ENCODE data around the gene CCL4. TPM values are rescaled to one million over a fixed set of nuclear protein-coding genes. Genes with fewer than 3 reads are reported as not detected.
"Not testable (repeated sequence)": the region's sequence is repeated elsewhere in the genome, so short reads cannot be mapped to it uniquely, and the experiment has no call there.

Gene CCL4
- total RNA-seq, 1 donor from 2014 or later, result not detected

GRCh38 chr17:36089888-36090836 is 13.5 kb upstream of the CCL4 start, which contains the start of gene CCL3:
CCL3 (minus strand) TSS chr17:36090143; CDS start chr17:36090058, 85 bp downstream.
- Mint-ChIP-seq H3K27me3 (peaks cover 9% of the 10 kb centered on the region), H3K4me1 (ENCODE audit: low read depth) (peaks cover 22% of the 10 kb centered on the region), H3K27ac (no peak within 1 kb of the TSS), H3K36me3 (ENCODE audit: insufficient read depth) (no peaks in the 10 kb centered on the region), H3K9me3 (ENCODE audit: low read depth) (no peaks in the 10 kb centered on the region), H3K4me3 (ENCODE audit: low read depth) (no peak within 1 kb of the TSS)
- TF ChIP-seq, protein P1, sequence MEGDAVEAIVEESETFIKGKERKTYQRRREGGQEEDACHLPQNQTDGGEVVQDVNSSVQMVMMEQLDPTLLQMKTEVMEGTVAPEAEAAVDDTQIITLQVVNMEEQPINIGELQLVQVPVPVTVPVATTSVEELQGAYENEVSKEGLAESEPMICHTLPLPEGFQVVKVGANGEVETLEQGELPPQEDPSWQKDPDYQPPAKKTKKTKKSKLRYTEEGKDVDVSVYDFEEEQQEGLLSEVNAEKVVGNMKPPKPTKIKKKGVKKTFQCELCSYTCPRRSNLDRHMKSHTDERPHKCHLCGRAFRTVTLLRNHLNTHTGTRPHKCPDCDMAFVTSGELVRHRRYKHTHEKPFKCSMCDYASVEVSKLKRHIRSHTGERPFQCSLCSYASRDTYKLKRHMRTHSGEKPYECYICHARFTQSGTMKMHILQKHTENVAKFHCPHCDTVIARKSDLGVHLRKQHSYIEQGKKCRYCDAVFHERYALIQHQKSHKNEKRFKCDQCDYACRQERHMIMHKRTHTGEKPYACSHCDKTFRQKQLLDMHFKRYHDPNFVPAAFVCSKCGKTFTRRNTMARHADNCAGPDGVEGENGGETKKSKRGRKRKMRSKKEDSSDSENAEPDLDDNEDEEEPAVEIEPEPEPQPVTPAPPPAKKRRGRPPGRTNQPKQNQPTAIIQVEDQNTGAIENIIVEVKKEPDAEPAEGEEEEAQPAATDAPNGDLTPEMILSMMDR (IDR thresholded peaks at IDR 0.05; ENCODE audit: unreplicated experiment), result no peak
- DNase-seq (ENCODE audit: low spot score, unreplicated experiment), result no peak

- TF ChIP-seq, protein P1 (IDR thresholded peaks at IDR 0.05; ENCODE audit: unreplicated experiment), result no peak
- no peak for DNase-seq (ENCODE audit: low spot score, unreplicated experiment)
- Mint-ChIP-seq H3K27ac (no peak overlapping the region), H3K4me3 (ENCODE audit: low read depth) (no peak overlapping the region), H3K36me3 (ENCODE audit: insufficient read depth) (no peaks in the 10 kb centered on the region), H3K27me3 (peaks cover 9% of the 10 kb centered on the region), H3K4me1 (ENCODE audit: low read depth) (peaks cover 10% of the 10 kb centered on the region), H3K9me3 (ENCODE audit: low read depth) (no peaks in the 10 kb centered on the region)
These were observed 11.4 kb upstream of the CCL4 start for GRCh38 chr17:36092230-36092629.

GRCh38 chr17:36092715-36093114 is 10.9 kb upstream of the CCL4 start:
- H3K4me1 Mint-ChIP-seq (ENCODE audit: low read depth); DNase-seq (ENCODE audit: low spot score, unreplicated experiment); H3K27ac Mint-ChIP-seq; H3K9me3 Mint-ChIP-seq (ENCODE audit: low read depth); H3K36me3 Mint-ChIP-seq (ENCODE audit: insufficient read depth); H3K27me3 Mint-ChIP-seq; H3K4me3 Mint-ChIP-seq (ENCODE audit: low read depth): not testable (repeated sequence)

- TF ChIP-seq, protein P1 (IDR thresholded peaks at IDR 0.05; ENCODE audit: unreplicated experiment), result no peak
- H3K4me3 Mint-ChIP-seq (ENCODE audit: low read depth), result no peak overlapping the region
- no peak for DNase-seq (ENCODE audit: low spot score, unreplicated experiment)
- no peak overlapping the region for H3K27ac Mint-ChIP-seq
- no peaks in the 10 kb centered on the region for H3K9me3 Mint-ChIP-seq (ENCODE audit: low read depth)
- peaks cover 2% of the 10 kb centered on the region for H3K4me1 Mint-ChIP-seq (ENCODE audit: low read depth)
- peaks cover 6% of the 10 kb centered on the region for H3K27me3 Mint-ChIP-seq
- H3K36me3 Mint-ChIP-seq (ENCODE audit: insufficient read depth), result no peaks in the 10 kb centered on the region
These were observed 9.4 kb upstream of the CCL4 start for GRCh38 chr17:36094232-36094631.

DNA sequence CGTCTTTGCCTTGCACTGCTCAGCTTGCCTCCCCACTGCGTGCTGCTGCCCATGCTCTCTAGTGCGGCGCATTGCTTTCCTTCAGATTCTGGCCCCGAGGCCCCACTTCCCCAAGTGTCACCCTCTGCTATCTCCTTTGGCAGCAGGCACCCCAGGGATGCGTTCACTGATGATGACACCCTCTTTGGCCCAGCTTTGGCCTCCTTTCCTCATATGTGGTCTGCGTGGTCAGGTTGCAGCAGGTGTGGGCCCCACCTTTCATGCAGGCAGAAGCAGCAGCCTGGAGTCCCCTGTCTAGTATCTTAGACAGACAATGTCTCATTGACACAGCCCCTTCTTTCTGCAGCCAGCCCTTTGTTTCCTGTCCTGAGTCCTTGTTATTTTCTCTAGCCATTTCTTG is 8.9 kb upstream of the CCL4 start:
- Mint-ChIP-seq H3K9me3 (ENCODE audit: low read depth) (no peaks in the 10 kb centered on the region), H3K4me3 (ENCODE audit: low read depth) (no peak overlapping the region), H3K27ac (no peak overlapping the region), H3K4me1 (ENCODE audit: low read depth) (peaks cover 2% of the 10 kb centered on the region), H3K27me3 (peaks cover 5% of the 10 kb centered on the region), H3K36me3 (ENCODE audit: insufficient read depth) (no peaks in the 10 kb centered on the region)
- no peak for DNase-seq (ENCODE audit: low spot score, unreplicated experiment)
- TF ChIP-seq, protein P1 (IDR thresholded peaks at IDR 0.05; ENCODE audit: unreplicated experiment), result no peak
